ENCODE data around the gene RNF167.

RNF167 gene

GRCh38 chr17:4949321-4950074, 9.4 kb downstream of the RNF167 start:
- H3K36me3 Mint-ChIP-seq (ENCODE audit: low read depth) = peaks cover 33% of the 10 kb centered on the region
- no peaks in the 10 kb centered on the region for H3K9me3 Mint-ChIP-seq
- H3K4me1 Mint-ChIP-seq (ENCODE audit: low read depth) = peaks cover 22% of the 10 kb centered on the region
- H3K27ac Mint-ChIP-seq = peak overlapping the region; percentile 83
- H3K27me3 Mint-ChIP-seq (ENCODE audit: low read depth) = no peaks in the 10 kb centered on the region
- peak overlapping the region; percentile 79 for H3K4me3 Mint-ChIP-seq

DNA sequence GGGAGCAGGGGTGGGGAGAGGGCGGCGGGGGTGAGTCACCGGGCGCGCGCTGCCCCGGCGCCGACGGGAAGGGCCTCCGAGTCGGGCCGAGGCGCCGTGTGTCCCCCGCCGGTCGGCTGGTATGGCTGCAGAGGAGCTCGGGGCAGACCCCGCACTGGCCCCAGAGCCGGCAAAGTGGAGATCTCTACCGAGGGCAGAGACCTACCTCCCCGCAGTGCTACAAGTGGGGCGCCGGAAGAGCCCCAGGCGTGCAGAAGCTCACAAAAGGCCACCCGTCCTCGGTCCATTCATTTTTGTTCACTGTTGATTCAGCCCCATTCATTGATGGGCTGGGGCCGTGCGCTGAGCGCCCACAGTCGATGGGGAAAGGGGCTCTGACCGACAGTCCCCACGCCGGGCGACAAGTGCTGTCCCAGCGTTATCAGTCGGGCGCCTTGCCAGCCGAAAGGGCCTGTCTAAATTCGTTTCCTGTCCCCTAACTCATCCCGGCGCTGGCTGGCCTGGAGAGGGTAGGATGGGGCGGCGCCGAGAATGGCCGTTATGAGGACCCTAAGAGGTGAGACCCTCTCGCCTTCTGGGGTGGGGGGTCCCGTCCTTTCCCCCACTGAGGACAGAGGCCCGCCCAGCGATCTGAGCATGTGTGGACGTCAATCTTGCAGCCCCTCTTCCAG, 10.1 kb downstream of the RNF167 start:
- Mint-ChIP-seq H3K27ac (peak overlapping the region; percentile 85), H3K4me1 (ENCODE audit: low read depth) (peaks cover 15% of the 10 kb centered on the region), H3K9me3 (no peaks in the 10 kb centered on the region), H3K36me3 (ENCODE audit: low read depth) (peaks cover 26% of the 10 kb centered on the region), H3K4me3 (peak overlapping the region; percentile 86), H3K27me3 (ENCODE audit: low read depth) (no peaks in the 10 kb centered on the region)

DNA sequence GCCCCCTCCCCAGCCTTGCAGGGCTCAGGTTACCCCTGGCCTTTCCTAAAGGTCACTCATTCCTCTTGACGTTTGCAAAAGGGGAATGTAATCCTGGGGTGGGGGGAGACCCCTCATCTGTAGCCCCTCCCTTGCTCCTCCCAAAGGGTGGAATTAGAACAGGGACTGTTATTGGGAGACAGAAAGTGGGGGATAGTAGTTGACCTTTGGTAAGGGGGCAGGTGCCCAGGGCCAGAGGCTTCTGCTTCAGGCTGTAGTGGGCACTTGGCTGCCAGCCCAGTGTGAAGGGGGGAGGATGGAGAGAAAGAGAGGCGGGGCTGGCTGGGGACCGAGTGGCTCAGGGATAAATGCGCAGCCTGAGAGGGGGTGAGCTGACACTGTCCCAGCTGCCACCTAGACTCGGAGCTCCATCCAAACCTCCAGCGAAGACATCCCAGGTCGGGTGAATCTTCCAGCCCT, 10.7 kb downstream of the RNF167 start, which contains the start of gene ENO3:
ENO3 (plus strand) TSS at position 374 of the 459 bp plus-strand sequence. CDS start 711 bp downstream, outside the sequence.
- Mint-ChIP-seq H3K27me3 (ENCODE audit: low read depth) (no peaks in the 10 kb centered on the region), H3K4me1 (ENCODE audit: low read depth) (peaks cover 9% of the 10 kb centered on the region), H3K4me3 (peak within 1 kb of the TSS; percentile 86), H3K27ac (peak within 1 kb of the TSS; percentile 85), H3K9me3 (no peaks in the 10 kb centered on the region), H3K36me3 (ENCODE audit: low read depth) (peaks cover 20% of the 10 kb centered on the region)

DNA sequence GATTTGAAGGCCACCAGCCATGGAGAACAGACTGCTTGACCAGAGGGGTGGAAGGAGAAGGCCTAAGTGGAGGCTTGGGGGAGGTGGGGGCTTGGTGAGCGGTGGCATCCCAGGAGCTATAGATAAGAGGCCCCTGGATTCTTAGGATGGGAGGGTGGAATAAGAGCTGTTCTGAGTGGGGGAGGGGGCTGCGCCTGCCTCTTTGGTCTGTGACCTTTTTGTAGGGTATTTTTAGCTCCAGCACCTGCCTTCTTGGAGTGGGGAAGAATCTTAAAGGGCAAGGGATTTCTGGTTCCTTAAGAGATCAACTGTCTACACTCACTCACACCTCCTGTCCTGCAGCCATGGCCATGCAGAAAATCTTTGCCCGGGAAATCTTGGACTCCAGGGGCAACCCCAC, 11.4 kb downstream of the RNF167 start:
- Mint-ChIP-seq H3K27ac (peak overlapping the region; percentile 35), H3K4me3 (peak overlapping the region; percentile 86), H3K27me3 (ENCODE audit: low read depth) (no peaks in the 10 kb centered on the region), H3K9me3 (no peaks in the 10 kb centered on the region), H3K36me3 (ENCODE audit: low read depth) (peaks cover 13% of the 10 kb centered on the region), H3K4me1 (ENCODE audit: low read depth) (peaks cover 9% of the 10 kb centered on the region)

- peaks cover 13% of the 10 kb centered on the region for H3K4me1 Mint-ChIP-seq (ENCODE audit: low read depth)
- no peaks in the 10 kb centered on the region for H3K9me3 Mint-ChIP-seq
- no peak overlapping the region for H3K27ac Mint-ChIP-seq
- H3K27me3 Mint-ChIP-seq (ENCODE audit: low read depth) = no peaks in the 10 kb centered on the region
- no peak overlapping the region for H3K4me3 Mint-ChIP-seq
- peaks cover 4% of the 10 kb centered on the region for H3K36me3 Mint-ChIP-seq (ENCODE audit: low read depth)
These were observed 13.4 kb downstream of the RNF167 start for GRCh38 chr17:4953451-4953961.

DNA sequence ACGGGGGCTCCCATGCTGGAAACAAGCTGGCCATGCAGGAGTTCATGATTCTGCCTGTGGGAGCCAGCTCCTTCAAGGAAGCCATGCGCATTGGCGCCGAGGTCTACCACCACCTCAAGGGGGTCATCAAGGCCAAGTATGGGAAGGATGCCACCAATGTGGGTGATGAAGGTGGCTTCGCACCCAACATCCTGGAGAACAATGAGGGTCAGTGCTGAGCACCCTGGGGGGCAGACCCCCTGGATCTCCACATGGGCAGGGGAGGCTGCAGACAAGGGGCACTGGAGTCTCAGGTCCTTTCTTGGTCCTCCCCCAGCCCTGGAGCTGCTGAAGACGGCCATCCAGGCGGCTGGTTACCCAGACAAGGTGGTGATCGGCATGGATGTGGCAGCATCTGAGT, 15.0 kb downstream of the RNF167 start:
- H3K4me3 Mint-ChIP-seq = no peak overlapping the region
- H3K27me3 Mint-ChIP-seq (ENCODE audit: low read depth) = no peaks in the 10 kb centered on the region
- H3K27ac Mint-ChIP-seq = no peak overlapping the region
- H3K9me3 Mint-ChIP-seq = no peaks in the 10 kb centered on the region
- peaks cover 15% of the 10 kb centered on the region for H3K4me1 Mint-ChIP-seq (ENCODE audit: low read depth)
- H3K36me3 Mint-ChIP-seq (ENCODE audit: low read depth) = peaks cover 6% of the 10 kb centered on the region

DNA sequence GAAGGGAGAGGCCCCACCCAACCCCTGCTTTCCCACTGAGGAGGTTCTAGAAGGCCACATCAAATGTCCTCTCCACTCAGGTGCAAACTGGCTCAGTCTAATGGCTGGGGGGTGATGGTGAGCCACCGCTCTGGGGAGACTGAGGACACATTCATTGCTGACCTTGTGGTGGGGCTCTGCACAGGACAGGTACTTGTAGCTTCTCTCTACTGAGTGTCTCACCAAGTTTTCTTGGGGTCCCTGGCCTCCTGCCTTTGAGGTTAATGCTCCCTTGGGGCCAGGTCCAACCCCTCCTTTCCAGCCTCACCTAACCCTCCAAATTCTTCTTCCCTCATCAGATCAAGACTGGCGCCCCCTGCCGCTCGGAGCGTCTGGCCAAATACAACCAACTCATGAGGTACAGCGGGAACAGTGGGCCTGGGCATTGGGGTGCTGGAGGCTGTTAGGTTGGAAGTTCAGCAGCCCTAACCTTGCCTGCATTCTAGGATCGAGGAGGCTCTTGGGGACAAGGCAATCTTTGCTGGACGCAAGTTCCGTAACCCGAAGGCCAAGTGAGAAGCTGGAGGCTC, 16.5 kb downstream of the RNF167 start:
- Mint-ChIP-seq H3K4me1 (ENCODE audit: low read depth) (peaks cover 7% of the 10 kb centered on the region), H3K27me3 (ENCODE audit: low read depth) (no peaks in the 10 kb centered on the region), H3K9me3 (no peaks in the 10 kb centered on the region), H3K36me3 (ENCODE audit: low read depth) (peaks cover 11% of the 10 kb centered on the region), H3K27ac (no peak overlapping the region), H3K4me3 (no peak overlapping the region)

DNA sequence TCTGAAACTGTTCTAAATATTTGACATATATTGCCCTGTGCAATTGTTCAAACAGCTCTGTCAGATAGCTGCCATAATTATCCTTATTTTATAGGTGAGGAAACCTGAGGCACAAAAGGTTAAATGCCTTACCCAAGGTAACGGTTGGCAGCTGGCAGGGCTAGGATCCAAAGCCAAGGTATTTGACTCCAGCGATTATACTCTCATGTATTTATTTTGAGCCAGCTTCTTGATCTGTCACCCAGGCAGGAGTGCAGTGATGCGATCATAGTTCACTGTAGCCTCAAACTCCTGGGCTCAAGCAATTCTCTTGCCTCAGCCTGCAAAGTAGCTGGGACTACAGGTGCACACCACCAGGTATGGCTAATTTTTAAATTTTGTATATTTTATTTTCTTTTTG, 18.0 kb downstream of the RNF167 start:
- H3K36me3 Mint-ChIP-seq (ENCODE audit: low read depth) = peaks cover 11% of the 10 kb centered on the region
- peaks cover 7% of the 10 kb centered on the region for H3K4me1 Mint-ChIP-seq (ENCODE audit: low read depth)
- no peaks in the 10 kb centered on the region for H3K27me3 Mint-ChIP-seq (ENCODE audit: low read depth)
- no peak overlapping the region for H3K27ac Mint-ChIP-seq
- H3K9me3 Mint-ChIP-seq = no peaks in the 10 kb centered on the region
- H3K4me3 Mint-ChIP-seq = no peak overlapping the region

- no peak overlapping the region for H3K27ac Mint-ChIP-seq
- H3K4me1 Mint-ChIP-seq (ENCODE audit: low read depth) = peaks cover 7% of the 10 kb centered on the region
- H3K36me3 Mint-ChIP-seq (ENCODE audit: low read depth) = peaks cover 9% of the 10 kb centered on the region
- no peak overlapping the region for H3K4me3 Mint-ChIP-seq
- no peaks in the 10 kb centered on the region for H3K9me3 Mint-ChIP-seq
- no peaks in the 10 kb centered on the region for H3K27me3 Mint-ChIP-seq (ENCODE audit: low read depth)
These were observed 19.3 kb downstream of the RNF167 start for GRCh38 chr17:4959261-4959965.

DNA sequence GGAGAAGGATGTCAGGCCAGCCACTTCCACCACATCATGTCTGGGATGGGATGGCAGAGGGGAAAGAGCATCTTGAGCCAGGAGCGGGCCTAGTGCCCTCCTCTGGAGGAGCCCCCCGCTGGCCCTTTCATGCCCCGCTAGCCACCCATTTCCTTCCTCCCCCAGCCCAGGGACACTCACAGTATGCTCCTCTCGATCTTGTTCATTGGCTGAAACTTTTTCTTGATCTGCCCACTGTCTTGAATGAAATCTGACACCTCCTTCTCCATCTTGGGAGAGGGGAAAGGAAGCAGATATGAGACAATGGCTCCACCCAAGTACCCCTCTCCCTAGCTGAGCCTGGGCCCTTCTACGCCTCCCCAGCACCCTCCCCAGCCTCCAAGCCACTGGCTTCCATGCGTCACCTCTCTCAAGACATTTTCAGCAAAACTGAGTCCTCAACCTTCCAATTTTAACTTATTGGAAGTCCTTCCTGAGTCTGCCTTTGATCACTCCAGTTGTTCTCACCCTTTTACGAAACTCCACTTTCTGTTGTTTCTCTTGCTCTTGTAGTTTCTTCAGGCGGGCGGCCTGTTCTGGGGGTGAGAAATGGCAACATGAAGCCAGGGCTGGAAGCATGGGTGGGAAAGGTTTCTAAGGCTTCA, 20.3 kb downstream of the RNF167 start:
- Mint-ChIP-seq H3K4me1 (ENCODE audit: low read depth) (peaks cover 10% of the 10 kb centered on the region), H3K36me3 (ENCODE audit: low read depth) (peaks cover 12% of the 10 kb centered on the region), H3K27me3 (ENCODE audit: low read depth) (no peaks in the 10 kb centered on the region), H3K9me3 (no peaks in the 10 kb centered on the region), H3K27ac (no peak overlapping the region), H3K4me3 (no peak overlapping the region)

DNA sequence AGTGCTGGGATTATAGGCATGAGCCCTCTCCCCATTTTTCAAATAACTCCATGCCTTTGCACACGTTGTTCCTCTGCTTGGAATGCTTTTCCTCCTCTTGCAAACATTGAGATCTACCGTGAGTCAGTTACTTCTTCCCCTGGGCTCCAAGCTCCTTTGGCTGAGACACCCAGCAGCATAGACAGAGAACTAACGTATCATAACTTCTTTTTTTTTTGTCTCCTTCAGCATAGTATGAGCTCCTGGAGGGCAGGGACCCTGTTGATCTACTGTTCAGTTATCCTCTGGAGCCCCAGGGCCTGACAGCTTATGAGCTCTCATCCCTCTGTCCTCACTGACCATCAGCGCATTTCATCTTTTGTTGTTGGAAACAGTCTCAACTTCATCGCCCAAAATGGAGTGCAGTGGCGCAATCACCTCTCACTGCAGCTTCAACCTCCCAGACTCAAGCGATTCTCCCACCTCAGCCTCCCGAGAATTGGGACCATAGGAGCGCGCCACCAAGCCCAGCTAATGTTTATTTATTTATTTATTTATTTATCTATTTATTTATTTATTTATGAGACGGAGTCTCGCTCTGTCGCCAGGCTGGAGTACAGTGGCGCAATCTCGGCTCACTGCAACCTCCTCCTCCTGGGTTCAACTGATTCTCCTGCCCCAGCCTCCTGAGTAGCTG, 25.4 kb downstream of the RNF167 start:
- H3K27ac Mint-ChIP-seq = no peak overlapping the region
- H3K27me3 Mint-ChIP-seq (ENCODE audit: low read depth) = no peaks in the 10 kb centered on the region
- peaks cover 23% of the 10 kb centered on the region for H3K4me1 Mint-ChIP-seq (ENCODE audit: low read depth)
- H3K4me3 Mint-ChIP-seq = peak overlapping the region; percentile 16
- no peaks in the 10 kb centered on the region for H3K9me3 Mint-ChIP-seq
- peaks cover 28% of the 10 kb centered on the region for H3K36me3 Mint-ChIP-seq (ENCODE audit: low read depth)

DNA sequence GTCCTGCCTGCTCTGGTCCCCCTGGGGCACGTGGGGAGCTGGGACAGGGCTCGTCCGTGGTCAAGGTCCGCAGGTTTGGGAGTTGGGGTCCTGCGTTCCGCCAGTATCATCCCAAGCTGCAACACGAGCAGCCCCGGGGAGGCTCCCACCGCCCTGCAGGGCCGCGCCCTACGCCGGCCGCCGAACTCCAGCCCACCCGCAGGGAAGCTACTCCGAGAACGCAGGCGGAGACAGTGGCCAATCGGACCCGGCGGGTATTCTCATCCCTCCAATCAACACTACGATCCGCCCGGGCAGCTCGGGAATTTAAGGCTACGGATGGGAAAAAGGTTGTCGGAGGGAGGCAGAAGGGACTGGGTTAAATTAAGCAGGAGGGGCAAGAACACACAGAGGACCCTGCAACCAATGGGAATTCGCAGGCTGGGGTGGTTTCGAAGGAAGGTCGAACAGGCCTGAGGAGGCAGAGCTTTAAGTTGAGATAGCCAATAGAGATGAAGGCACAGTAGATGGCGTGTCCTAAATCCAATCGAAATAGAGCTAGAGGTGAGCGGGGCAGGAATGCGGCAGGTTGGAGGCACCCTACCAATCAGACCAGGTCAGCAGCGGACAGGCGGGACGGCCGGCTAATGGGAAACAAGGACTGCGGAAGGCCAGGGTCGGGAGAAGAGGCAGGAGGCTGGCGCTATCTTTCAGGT, 26.9 kb downstream of the RNF167 start:
- Mint-ChIP-seq H3K4me3 (no peak overlapping the region), H3K4me1 (ENCODE audit: low read depth) (peaks cover 29% of the 10 kb centered on the region), H3K27ac (no peak overlapping the region), H3K27me3 (ENCODE audit: low read depth) (no peaks in the 10 kb centered on the region), H3K9me3 (no peaks in the 10 kb centered on the region), H3K36me3 (ENCODE audit: low read depth) (peaks cover 35% of the 10 kb centered on the region)
